ENCODE measurements around the gene PHPT1. TPM values are rescaled to one million over a fixed set of nuclear protein-coding genes. Genes with fewer than 3 reads are reported as not detected.
A peak's percentile ranks its signal among the peaks of the same experiment; 100 is the strongest.
"Not testable (repeated sequence)": the region's sequence is repeated elsewhere in the genome, so short reads cannot be mapped to it uniquely, and the experiment has no call there.

PHPT1 gene
- total and polyA plus RNA-seq, 2 of the 13 experiments (the other 11 are each of a cell fraction or from before 2014, with no cell fraction given): 189 to 192 TPM

DNA sequence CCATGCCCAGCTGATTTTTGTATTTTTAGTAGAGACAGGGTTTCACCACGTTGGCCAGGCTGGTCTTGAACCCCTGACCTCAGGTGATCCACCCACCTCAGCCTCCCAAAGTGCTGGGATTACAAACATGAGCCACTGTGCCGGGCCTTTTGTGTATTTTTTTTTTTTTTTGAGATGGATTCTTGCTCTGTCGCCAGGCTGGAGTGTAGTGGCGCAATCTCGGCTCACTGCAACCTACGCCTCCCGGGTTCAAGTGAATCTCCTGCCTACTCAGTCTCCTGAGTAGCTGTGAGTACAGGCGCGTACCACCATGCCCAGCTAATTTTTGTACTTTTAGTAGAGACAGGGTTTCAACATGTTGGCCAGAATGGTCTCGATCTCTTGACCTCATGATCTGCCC, 34.5 kb downstream of the PHPT1 start:
- CTCF ChIA-PET (ENCODE audit: low intra/inter-chr PET ratio, low total read pairs); BruUV-seq (replicated peaks); ATAC-seq; H2AFZ ChIP-seq (ENCODE audit: low read length); H3K4me3 ChIP-seq (replicated peaks in 1 of 3; ENCODE audit: insufficient read depth in 1 of 3, low read depth in 2 of 3, low read length in 3 of 3); H3K27me3 ChIP-seq (ENCODE audit: control insufficient read depth in 1 of 2, insufficient read depth in 2 of 2, low read length in 2 of 2); H3K9ac ChIP-seq (ENCODE audit: insufficient read depth, low read depth, low read length); H3K27ac ChIP-seq (ENCODE audit: extremely low read length, insufficient read depth, low read length); H3K36me3 ChIP-seq (replicated peaks in 1 of 2; ENCODE audit: control insufficient read depth in 1 of 2, insufficient read depth in 2 of 2, low read length in 2 of 2); in situ Hi-C loops (cut with HindIII; ENCODE audit: extremely low pct_ligation_motif_present, low pct_unique_long_range_greater_than_20kb); H3K9me3 ChIP-seq (ENCODE audit: low read length); DNase-seq (ENCODE audit: low spot score); FAIRE-seq: not testable (repeated sequence)
- 50% methylated on average over 10 of the region's 10 CpGs for WGBS (ENCODE audit: low lambda C conversion rate)
- H3K4me2 ChIP-seq (ENCODE audit: low read depth, low read length): 0 out of 2 replicates have a peak overlapping the region, but pooled peaks have one; percentile 98
- H3K79me2 ChIP-seq (ENCODE audit: insufficient read depth, low read length): peaks cover 20% of the 10 kb centered on the region
- TF ChIP-seq ZNF441 (CRISPR knock-in tag; IDR thresholded peaks at IDR 0.05; ENCODE audit: borderline replicate concordance) (peak; percentile 48; the same call in 1 of the 2 replicates), CEBPB (IDR thresholded peaks at IDR 0.05; ENCODE audit: borderline replicate concordance, low read depth, low read length) (peak; percentile 52; the same call in 1 of the 2 replicates), CEBPG (CRISPR knock-in tag; IDR thresholded peaks at IDR 0.05) (peak; percentile 49)
- TF ChIP-seq, protein P1, sequence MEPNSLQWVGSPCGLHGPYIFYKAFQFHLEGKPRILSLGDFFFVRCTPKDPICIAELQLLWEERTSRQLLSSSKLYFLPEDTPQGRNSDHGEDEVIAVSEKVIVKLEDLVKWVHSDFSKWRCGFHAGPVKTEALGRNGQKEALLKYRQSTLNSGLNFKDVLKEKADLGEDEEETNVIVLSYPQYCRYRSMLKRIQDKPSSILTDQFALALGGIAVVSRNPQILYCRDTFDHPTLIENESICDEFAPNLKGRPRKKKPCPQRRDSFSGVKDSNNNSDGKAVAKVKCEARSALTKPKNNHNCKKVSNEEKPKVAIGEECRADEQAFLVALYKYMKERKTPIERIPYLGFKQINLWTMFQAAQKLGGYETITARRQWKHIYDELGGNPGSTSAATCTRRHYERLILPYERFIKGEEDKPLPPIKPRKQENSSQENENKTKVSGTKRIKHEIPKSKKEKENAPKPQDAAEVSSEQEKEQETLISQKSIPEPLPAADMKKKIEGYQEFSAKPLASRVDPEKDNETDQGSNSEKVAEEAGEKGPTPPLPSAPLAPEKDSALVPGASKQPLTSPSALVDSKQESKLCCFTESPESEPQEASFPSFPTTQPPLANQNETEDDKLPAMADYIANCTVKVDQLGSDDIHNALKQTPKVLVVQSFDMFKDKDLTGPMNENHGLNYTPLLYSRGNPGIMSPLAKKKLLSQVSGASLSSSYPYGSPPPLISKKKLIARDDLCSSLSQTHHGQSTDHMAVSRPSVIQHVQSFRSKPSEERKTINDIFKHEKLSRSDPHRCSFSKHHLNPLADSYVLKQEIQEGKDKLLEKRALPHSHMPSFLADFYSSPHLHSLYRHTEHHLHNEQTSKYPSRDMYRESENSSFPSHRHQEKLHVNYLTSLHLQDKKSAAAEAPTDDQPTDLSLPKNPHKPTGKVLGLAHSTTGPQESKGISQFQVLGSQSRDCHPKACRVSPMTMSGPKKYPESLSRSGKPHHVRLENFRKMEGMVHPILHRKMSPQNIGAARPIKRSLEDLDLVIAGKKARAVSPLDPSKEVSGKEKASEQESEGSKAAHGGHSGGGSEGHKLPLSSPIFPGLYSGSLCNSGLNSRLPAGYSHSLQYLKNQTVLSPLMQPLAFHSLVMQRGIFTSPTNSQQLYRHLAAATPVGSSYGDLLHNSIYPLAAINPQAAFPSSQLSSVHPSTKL (CRISPR knock-in tag; IDR thresholded peaks at IDR 0.05): 0 out of 2 replicates have a peak, but pooled peaks have one; percentile 8
- TF ChIP-seq, protein P2, sequence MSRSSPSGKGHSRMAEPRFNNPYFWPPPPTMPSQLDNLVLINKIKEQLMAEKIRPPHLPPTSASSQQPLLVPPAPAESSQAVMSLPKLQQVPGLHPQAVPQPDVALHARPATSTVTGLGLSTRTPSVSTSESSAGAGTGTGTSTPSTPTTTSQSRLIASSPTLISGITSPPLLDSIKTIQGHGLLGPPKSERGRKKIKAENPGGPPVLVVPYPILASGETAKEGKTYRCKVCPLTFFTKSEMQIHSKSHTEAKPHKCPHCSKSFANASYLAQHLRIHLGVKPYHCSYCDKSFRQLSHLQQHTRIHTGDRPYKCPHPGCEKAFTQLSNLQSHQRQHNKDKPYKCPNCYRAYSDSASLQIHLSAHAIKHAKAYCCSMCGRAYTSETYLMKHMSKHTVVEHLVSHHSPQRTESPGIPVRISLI (CRISPR knock-in tag; IDR thresholded peaks at IDR 0.05; ENCODE audit: borderline replicate concordance): peak; percentile 59; the same call in 1 of the 2 replicates
- H3K4me1 ChIP-seq (ENCODE audit: insufficient read depth, low read length): peaks cover 64% of the 10 kb centered on the region
- 0 out of 2 replicates have a peak, but pooled peaks cover 10% of the 10 kb centered on the region for H4K20me1 ChIP-seq (ENCODE audit: insufficient read depth, low read length)
- intact Hi-C loops (cut with micrococcal nuclease; ENCODE audit: unreplicated experiment): loop anchor here (5.0 to 10.0 kb wide), 2 partner anchors 36 to 99 kb away; partner anchors contain the start of gene PHPT1
- POLR2A ChIA-PET: interaction anchor here (0.7 to 7.1 kb wide), 9 partner anchors 10 to 172 kb away, joined by 3 to 45 read pairs (median 6); no protein-coding TSS in a partner anchor

All from HepG2 (cell line).